HFFc6 (cell line): ENCODE data around the gene KDELR3. TPM values are rescaled to one million over a fixed set of nuclear protein-coding genes. Genes with fewer than 3 reads are reported as not detected.

Experiments
- DNase-seq: peaks from one replicate; pipeline ENCODE4 v3.0.0-alpha.2; 2018
- H3K27ac Mint-ChIP-seq: 2 replicates; pipeline ENCODE4 v1.8.0; 2020; ENCODE audit warnings: mild to moderate bottlenecking, mixed read lengths
- H3K27me3 Mint-ChIP-seq: 2 replicates; pipeline ENCODE4 v1.8.0; 2021; ENCODE audit warnings: mild to moderate bottlenecking, moderate library complexity, mixed read lengths; ENCODE audit not compliant: insufficient read depth
- H3K36me3 Mint-ChIP-seq: 2 replicates; pipeline ENCODE4 v1.8.0; 2021; ENCODE audit warnings: low read depth, mixed read lengths
- H3K4me1 Mint-ChIP-seq: 2 replicates; pipeline ENCODE4 v1.8.0; 2020; ENCODE audit warnings: low read depth, mixed read lengths
- H3K4me3 Mint-ChIP-seq: 2 replicates; pipeline ENCODE4 v1.8.0; 2020; ENCODE audit warnings: mild to moderate bottlenecking, moderate library complexity, mixed read lengths
- H3K9me3 Mint-ChIP-seq: 2 replicates; pipeline ENCODE4 v1.8.0; 2020; ENCODE audit warnings: mild to moderate bottlenecking, mixed read lengths
- total RNA-seq, 6 experiments: library from RNA; stranded (reverse); fragmentation: NEBNext Ultra II Directional; extraction: Animal tissue kit (Norgen Biotek cat#: 25700); gene quantifications; 2 replicates in 1 of 6; 3 replicates in 5 of 6; pipeline ENCODE4 v1.2.3, GENCODE V29; 2021
- TF ChIP-seq, protein P1 (sequence below): fragments of 200-600 bp; sonication (generic); IDR thresholded peaks from 2 replicates; pipeline ENCODE4 v1.5.0; 2021; ENCODE audit warnings: antibody characterized with exemption, mild to moderate bottlenecking

Gene KDELR3
- total RNA-seq, 6 experiments from 2014 or later: 138 to 187 (median 172) TPM

DNA sequence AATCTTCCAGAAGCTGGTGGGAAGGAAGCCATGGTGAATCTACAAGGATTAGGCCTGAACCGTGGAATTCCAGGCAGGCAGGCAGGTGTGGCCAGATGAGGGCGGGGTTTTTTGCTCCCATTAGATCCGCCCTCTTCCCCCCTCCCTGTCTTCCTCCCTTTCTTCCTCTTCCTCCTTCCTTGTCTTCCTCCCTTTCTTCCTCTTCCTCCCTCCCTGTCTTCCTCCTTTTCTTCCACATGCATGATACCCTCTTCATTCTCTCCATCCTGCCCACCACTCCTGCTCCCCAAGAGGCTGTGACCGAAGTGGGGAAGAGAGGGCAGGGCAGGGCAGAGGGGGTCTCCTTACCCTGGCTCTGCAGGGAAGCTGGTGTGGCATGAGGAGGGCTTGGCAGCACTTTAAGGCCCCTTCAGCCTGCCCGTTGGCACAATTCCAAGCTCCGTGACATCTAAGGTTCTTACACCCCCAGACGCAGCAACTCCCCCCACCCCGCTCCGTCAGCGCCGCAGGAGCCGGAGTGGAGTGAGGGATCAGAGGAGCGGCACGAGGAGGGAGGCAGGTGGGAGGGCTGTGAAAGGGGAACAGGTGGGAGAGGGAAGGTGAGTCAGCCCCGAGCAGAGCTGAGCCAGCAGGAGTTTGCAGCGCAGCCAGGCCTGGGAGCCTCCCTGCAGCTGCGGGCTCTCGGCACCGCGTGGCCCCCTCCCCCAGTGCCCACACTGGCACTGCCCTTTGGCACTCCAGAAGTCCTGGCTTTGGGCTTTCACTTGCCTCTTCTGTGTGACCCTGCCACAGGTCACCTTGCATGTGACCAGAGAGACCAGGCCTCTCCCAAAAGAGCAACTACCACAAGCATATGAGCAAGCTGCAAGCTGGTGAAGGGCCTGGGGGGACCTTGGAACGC lies 45.0 kb upstream of the KDELR3 start:
- no peak overlapping the region for H3K27ac Mint-ChIP-seq
- H3K27me3 Mint-ChIP-seq: peaks cover 10% of the 10 kb centered on the region
- TF ChIP-seq, protein P1, sequence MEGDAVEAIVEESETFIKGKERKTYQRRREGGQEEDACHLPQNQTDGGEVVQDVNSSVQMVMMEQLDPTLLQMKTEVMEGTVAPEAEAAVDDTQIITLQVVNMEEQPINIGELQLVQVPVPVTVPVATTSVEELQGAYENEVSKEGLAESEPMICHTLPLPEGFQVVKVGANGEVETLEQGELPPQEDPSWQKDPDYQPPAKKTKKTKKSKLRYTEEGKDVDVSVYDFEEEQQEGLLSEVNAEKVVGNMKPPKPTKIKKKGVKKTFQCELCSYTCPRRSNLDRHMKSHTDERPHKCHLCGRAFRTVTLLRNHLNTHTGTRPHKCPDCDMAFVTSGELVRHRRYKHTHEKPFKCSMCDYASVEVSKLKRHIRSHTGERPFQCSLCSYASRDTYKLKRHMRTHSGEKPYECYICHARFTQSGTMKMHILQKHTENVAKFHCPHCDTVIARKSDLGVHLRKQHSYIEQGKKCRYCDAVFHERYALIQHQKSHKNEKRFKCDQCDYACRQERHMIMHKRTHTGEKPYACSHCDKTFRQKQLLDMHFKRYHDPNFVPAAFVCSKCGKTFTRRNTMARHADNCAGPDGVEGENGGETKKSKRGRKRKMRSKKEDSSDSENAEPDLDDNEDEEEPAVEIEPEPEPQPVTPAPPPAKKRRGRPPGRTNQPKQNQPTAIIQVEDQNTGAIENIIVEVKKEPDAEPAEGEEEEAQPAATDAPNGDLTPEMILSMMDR: no peak
- H3K36me3 Mint-ChIP-seq: no peaks in the 10 kb centered on the region
- no peak overlapping the region for H3K4me3 Mint-ChIP-seq
- H3K9me3 Mint-ChIP-seq: no peaks in the 10 kb centered on the region
- no peaks in the 10 kb centered on the region for H3K4me1 Mint-ChIP-seq
- no peak for DNase-seq

DNA sequence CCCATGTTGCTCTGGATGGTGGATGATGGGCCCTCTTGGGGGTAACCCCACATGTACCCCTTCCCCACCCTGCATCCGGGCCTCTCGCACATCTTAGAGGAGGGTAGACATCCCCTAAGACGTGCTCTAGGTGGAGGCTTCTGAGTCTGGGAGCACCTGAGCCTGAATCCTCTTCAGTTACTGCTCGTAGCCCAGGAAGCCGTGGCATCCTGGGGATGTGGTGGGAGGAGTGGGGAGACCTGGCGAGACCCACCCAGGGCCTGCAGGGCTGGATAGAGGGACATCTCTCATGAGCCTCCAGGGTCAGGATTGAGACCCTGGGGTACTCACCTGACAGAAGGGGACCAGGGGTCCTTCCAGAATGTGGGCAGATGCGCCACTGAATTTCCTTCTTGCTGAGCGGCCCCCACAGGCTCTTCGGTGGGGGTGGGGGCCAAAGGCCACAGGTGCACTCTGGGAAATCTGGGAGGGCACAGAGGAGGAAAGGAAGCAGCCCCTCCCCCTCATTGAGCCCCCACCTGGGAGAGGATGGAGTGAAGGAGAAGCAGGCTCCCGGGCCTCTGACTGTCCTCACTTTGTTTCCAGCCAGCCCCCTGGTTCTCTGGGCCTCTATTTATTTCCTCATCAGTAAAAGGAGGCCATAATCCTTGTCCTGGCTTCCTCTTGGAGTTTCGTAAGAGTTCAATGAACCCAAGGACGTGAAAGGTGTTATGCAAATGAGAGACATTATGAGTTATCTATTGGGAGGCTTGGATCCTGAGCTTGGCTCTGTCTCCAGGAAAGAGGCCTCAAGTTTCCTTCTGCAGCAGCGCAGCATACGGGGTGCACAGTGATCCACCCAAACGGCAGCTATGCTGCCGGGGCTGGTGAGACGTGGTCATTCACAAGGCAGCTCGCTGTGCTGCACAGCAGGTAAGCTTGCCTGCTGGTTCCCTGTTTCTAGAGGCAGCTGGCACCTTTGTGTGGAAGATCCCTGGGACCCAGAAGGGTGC lies 44.1 kb upstream of the KDELR3 start:
- TF ChIP-seq, protein P1: no peak
- Mint-ChIP-seq H3K27me3 (peaks cover 9% of the 10 kb centered on the region), H3K27ac (no peak overlapping the region), H3K9me3 (no peaks in the 10 kb centered on the region), H3K4me1 (no peaks in the 10 kb centered on the region), H3K4me3 (no peak overlapping the region), H3K36me3 (no peaks in the 10 kb centered on the region)
- no peak for DNase-seq

DNA sequence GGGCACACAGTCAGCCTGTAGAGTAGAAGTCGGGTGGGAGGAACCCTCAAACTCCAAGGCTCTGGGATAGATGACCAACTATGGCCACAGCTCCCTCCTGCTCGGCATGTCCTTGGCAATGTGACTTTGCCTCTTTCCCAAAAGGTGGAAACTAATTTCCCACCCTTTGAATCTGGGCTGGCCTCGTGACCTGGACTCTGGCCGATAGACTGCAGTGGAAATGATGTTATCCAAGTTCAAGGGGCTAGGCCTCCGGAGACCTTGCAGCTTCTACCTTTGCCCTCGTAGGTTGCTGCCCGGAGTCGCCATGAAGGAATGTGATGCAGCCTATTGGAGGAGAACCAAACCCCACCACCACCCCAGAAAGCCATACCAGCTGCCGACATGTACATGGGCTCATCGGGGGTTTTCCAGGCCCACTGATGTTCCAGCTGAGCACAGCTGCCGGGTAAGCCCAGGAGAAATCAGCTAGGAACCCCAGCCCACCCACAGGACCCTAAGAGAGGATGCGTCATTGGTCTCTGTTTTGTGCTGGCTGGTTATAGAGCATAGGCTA lies 43.3 kb upstream of the KDELR3 start:
- Mint-ChIP-seq H3K4me1 (no peaks in the 10 kb centered on the region), H3K9me3 (no peaks in the 10 kb centered on the region), H3K36me3 (no peaks in the 10 kb centered on the region), H3K27ac (no peak overlapping the region), H3K27me3 (peaks cover 6% of the 10 kb centered on the region), H3K4me3 (no peak overlapping the region)
- TF ChIP-seq, protein P1: no peak
- no peak for DNase-seq

DNA sequence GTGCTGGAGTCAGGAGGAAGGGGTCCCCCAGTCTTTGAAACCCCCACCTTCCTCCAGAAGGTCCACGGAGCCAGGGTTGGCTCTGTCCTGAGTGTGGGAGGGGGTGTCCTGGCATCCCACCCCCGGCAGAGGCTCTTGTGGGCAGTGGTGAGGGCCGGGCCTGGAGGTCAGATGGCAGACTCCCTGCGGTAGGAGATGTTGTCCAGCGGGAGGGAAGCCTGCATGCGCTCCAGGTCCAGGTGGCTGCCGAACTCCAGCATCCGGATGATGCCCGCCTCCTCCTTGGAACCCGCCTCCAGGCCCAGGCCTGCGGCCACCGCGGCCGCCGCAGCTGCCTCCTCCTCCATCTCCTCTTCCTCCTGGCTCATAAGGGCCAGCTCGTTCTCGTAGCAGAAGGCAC lies 41.3 kb upstream of the KDELR3 start:
- H3K36me3 Mint-ChIP-seq: no peaks in the 10 kb centered on the region
- no peak overlapping the region for H3K4me3 Mint-ChIP-seq
- no peak overlapping the region for H3K27ac Mint-ChIP-seq
- no peaks in the 10 kb centered on the region for H3K4me1 Mint-ChIP-seq
- TF ChIP-seq, protein P1: no peak
- no peak for DNase-seq
- no peaks in the 10 kb centered on the region for H3K9me3 Mint-ChIP-seq
- peaks cover 9% of the 10 kb centered on the region for H3K27me3 Mint-ChIP-seq

DNA sequence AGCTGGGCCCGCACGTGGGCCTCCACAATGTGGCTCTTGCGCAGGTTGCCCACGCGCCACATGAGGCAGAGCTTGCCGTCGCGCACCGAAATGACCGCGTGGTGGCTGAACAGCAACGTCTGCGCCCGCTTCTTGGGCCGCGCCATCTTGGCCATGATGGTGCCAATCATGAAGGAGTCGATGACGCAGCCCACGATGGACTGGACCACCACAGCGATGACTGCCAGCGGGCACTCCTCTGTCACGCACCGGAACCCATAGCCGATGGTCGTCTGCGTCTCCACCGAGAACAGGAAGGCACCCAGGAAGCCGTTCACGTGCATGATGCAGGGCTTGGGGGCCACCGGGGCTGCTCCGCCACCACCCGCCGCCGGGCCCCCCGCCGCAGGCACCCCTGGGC lies 40.4 kb upstream of the KDELR3 start:
- H3K36me3 Mint-ChIP-seq: no peaks in the 10 kb centered on the region
- H3K4me1 Mint-ChIP-seq: peaks cover 4% of the 10 kb centered on the region; the same call in 1 of the 2 replicates
- no peak overlapping the region for H3K27ac Mint-ChIP-seq
- TF ChIP-seq, protein P1: no peak
- no peak for DNase-seq
- no peaks in the 10 kb centered on the region for H3K9me3 Mint-ChIP-seq
- no peak overlapping the region for H3K4me3 Mint-ChIP-seq
- peaks cover 7% of the 10 kb centered on the region for H3K27me3 Mint-ChIP-seq
